Glutamatergic neuron (in vitro differentiated cells): ENCODE data around the gene SMARCB1. TPM values are rescaled to one million over a fixed set of nuclear protein-coding genes. Genes with fewer than 3 reads are reported as not detected.

Experiments
- DNase-seq: peaks from one replicate; pipeline ENCODE4 v3.0.0; 2022
- H3K27ac Mint-ChIP-seq: one replicate; pipeline ENCODE4 v1.8.0; 2020; ENCODE audit warnings: mild to moderate bottlenecking, mixed read lengths, inconsistent platforms; ENCODE audit not compliant: unreplicated experiment
- H3K27me3 Mint-ChIP-seq: one replicate; pipeline ENCODE4 v1.8.0; 2020; ENCODE audit warnings: mild to moderate bottlenecking, moderate library complexity, mixed read lengths, inconsistent platforms; ENCODE audit not compliant: unreplicated experiment
- H3K36me3 Mint-ChIP-seq: one replicate; pipeline ENCODE4 v1.8.0; 2020; ENCODE audit warnings: mild to moderate bottlenecking, mixed read lengths, inconsistent platforms; ENCODE audit not compliant: unreplicated experiment
- H3K4me1 Mint-ChIP-seq: one replicate; pipeline ENCODE4 v1.8.0; 2020; ENCODE audit warnings: mild to moderate bottlenecking, low read depth, mixed read lengths, inconsistent platforms; ENCODE audit not compliant: unreplicated experiment
- H3K4me3 Mint-ChIP-seq: one replicate; pipeline ENCODE4 v1.8.0; 2020; ENCODE audit warnings: mild to moderate bottlenecking, mixed read lengths, inconsistent platforms; ENCODE audit not compliant: unreplicated experiment
- H3K9me3 Mint-ChIP-seq: one replicate; pipeline ENCODE4 v1.8.0; 2020; ENCODE audit warnings: mild to moderate bottlenecking, moderate library complexity, mixed read lengths, inconsistent platforms; ENCODE audit not compliant: unreplicated experiment
- CTCF ChIP-seq: fragments of 200-600 bp; sonication (generic); IDR thresholded peaks from one replicate; pipeline ENCODE4 v1.5.0; 2021; ENCODE audit not compliant: partially characterized antibody, unreplicated experiment
- total RNA-seq: library from RNA; stranded (reverse); fragmentation: NEBNext Ultra II Directional; extraction: Animal tissue kit (Norgen Biotek cat#: 25700); gene quantifications from one replicate; pipeline ENCODE4 v1.2.1, GENCODE V29; 2021; ENCODE audit not compliant: unreplicated experiment

Gene SMARCB1
- total RNA-seq, 1 donor from 2014 or later: 227 TPM

DNA sequence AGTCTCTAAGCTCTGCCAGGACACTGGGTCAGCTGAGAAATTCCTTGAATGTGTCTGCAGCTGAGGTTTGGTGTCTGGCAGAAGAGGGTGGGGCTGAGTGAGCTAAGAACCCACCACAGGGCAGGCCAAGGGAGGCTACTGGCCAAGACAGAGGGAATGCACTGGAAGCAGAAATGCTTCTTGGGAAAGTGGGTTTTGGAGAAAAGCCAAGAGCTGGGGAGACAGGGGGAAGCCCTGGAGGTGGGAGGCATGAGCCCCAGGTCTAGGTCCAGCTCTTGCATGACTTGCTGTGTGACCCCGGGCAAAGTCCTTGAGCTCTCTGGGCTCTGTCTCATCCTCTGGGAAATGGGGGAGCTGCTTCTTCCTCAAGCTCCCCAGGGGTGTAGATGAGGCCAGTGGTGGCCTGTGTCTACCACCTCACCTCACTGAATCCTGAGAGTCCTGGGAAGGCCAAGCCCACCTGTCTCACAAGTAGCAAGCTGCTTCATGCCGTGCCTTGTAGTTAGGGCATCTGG, 11.8 kb upstream of the SMARCB1 start:
- H3K36me3 Mint-ChIP-seq: peaks cover 3% of the 10 kb centered on the region
- H3K4me3 Mint-ChIP-seq: peak overlapping the region; percentile 18
- peaks cover 10% of the 10 kb centered on the region for H3K4me1 Mint-ChIP-seq
- peaks cover 17% of the 10 kb centered on the region for H3K27me3 Mint-ChIP-seq
- no peak for TF ChIP-seq CTCF
- H3K9me3 Mint-ChIP-seq: peaks cover 6% of the 10 kb centered on the region
- DNase-seq: no peak
- H3K27ac Mint-ChIP-seq: no peak overlapping the region

DNA sequence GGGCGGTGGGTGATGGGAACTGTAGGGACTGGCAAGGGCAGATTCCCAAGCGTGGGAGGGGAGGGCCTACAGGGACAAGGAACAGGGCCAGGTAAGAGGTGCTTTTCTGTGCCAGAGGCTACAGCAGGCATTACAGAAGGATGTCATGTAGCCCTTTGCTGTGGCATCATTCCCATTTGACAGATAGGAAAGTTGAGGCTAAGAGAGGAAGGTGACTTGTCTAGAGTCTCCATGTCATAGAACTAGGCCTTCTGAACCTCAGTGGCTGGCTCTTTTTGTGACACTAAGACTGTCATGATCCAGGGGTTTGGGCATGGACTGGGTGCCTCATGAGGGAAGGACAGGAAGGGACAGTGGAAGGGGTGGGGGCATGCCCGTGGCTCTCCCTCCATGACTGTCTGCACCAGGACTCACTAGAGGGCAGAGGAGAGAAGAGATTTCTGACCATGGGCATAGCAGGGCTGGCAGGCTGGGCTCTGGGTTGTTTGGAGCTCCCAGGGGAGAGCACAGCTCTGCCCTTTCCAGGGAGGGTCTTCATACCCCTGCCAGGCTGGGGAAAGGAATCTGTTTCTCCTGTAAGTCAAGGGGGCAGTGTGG, 10.9 kb upstream of the SMARCB1 start:
- no peak for DNase-seq
- no peak overlapping the region for H3K4me3 Mint-ChIP-seq

GRCh38 chr22:23777776-23778576, 8.8 kb upstream of the SMARCB1 start:
- peaks cover 20% of the 10 kb centered on the region for H3K27me3 Mint-ChIP-seq
- H3K36me3 Mint-ChIP-seq: peaks cover 3% of the 10 kb centered on the region
- H3K27ac Mint-ChIP-seq: no peak overlapping the region

More for the DNA sequence above, 10.9 kb upstream of the SMARCB1 start:
- Mint-ChIP-seq H3K27me3 (peaks cover 18% of the 10 kb centered on the region), H3K4me1 (peaks cover 10% of the 10 kb centered on the region), H3K9me3 (peaks cover 7% of the 10 kb centered on the region), H3K27ac (no peak overlapping the region), H3K36me3 (peaks cover 3% of the 10 kb centered on the region)
- TF ChIP-seq CTCF: no peak

DNA sequence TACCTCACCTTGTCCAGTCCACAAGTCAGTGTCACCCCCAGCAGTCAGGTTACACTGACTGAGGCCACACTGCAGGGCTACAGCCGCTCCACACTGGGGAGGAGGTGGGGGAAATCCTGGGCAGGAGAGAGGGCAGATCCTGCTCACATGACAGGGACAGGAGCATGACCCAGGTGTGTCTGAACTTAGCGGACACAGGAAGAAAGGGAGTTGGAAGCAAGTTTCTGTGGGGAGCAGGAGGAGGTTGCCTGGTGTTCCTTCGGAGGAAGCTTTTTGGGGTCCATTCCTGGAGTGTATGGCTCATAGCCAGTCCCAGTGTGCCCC, 8.2 kb upstream of the SMARCB1 start:
- no peak overlapping the region for H3K4me3 Mint-ChIP-seq
- no peak for TF ChIP-seq CTCF
- peaks cover 16% of the 10 kb centered on the region for H3K27me3 Mint-ChIP-seq
- peaks cover 7% of the 10 kb centered on the region for H3K4me1 Mint-ChIP-seq
- peaks cover 1% of the 10 kb centered on the region for H3K9me3 Mint-ChIP-seq
- H3K27ac Mint-ChIP-seq: no peak overlapping the region
- peaks cover 3% of the 10 kb centered on the region for H3K36me3 Mint-ChIP-seq
- no peak for DNase-seq

More at GRCh38 chr22:23777776-23778576, 8.8 kb upstream of the SMARCB1 start:
- Mint-ChIP-seq H3K9me3 (peaks cover 7% of the 10 kb centered on the region), H3K4me3 (no peak overlapping the region), H3K4me1 (peaks cover 12% of the 10 kb centered on the region)
- TF ChIP-seq CTCF: no peak
- DNase-seq: no peak

- H3K27me3 Mint-ChIP-seq: peaks cover 16% of the 10 kb centered on the region
- H3K36me3 Mint-ChIP-seq: peaks cover 3% of the 10 kb centered on the region
- peaks cover 7% of the 10 kb centered on the region for H3K4me1 Mint-ChIP-seq
- no peak for TF ChIP-seq CTCF
- DNase-seq: no peak
- no peak overlapping the region for H3K27ac Mint-ChIP-seq
- H3K9me3 Mint-ChIP-seq: peaks cover 1% of the 10 kb centered on the region
- H3K4me3 Mint-ChIP-seq: no peak overlapping the region
Observed at GRCh38 chr22:23779083-23779482, 7.7 kb upstream of the SMARCB1 start.
